GM19324 (cell line): ENCODE data around the gene BLTP2.
"Not testable (repeated sequence)": the region's sequence is repeated elsewhere in the genome, so short reads cannot be mapped to it uniquely, and the experiment has no call there.

ENCODE experiments used
- ATAC-seq: cut with Tn5 transposase; IDR thresholded peaks from one replicate; pipeline ENCODE4 v1.9.1; 2021; ENCODE audit warnings: mild to moderate bottlenecking, moderate library complexity; ENCODE audit not compliant: unreplicated experiment, low FRiP score

The BLTP2 gene

DNA sequence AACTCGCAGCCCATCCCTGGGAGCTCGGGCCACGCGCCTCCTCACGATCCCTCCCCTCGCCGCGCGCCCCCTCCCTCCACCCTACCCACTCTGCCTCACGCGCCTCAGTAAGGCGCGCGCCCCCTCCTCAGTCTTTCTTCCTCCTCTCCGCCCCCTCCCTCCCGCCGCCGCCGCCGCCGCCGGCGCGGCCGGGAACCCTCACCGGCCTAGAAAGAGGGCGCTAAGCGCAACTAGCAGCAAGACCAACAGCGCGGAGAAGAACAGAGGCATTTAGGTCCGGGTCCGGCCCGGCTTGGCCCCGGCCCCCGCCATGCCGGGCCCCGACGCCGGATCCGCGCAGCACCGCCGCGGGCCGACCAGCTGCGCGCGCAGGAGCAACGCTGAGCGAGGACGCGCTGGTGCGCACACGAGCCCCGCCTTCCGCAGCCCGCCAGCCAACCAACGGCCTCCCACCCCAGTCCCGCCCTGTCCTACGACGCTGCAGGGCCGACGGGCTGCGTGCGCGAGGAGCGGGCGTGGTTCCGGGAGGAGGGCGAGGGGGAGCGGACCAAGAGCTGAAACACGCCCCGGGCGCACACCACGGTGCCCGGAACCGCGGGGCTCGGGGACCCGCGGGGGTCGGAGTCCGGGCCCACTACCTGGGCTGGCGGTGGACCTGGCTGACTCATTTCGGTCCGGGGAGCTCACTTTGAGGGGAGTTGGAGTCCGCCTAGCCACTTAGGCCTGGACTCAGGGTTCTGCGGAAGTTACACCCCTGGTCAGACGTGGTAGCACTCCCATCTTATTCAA lies at the start of gene BLTP2:
BLTP2 (minus strand) TSS at position 372 of the 789 bp plus-strand sequence; CDS start at position 270, 102 bp downstream.
- peak; percentile 92 for ATAC-seq

DNA sequence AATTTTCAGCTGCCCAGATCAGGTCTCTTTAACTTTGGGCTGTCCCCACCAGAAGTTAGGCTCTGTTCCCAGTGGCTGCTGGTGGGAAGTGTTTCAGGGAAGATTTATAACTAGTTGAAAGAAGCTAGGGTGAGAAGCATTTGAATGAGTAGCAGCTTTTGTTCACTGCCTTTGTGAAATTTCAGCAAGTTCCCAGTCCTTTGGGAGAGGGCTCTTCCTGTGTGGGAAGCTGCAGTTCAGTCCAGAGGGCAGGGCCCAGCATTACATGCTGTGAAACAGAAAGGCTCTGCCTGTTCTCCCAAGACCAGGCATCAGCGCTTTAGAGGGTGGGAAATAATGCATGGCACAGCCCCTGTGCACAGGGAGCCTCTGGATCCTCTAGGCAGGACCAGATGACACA lies 48.9 kb upstream of the BLTP2 start:
- no peak for ATAC-seq

DNA sequence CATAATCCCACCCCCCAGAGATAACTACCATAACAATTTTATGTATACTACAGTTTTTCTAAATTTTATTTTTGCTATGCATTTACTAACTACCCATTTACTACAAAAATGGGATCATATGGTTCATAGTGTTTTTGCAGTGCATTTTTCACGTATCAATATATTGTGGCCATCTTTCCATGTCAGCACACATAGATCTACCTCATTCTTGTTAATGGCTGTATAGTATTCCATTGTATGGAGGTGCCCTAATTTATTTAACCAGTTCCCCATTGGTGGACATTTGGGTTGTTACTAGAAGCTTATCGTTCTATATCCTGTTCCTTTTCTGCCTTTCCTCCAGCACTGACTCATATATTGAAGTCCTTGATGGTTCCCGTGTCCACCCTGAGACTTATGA lies 44.1 kb upstream of the BLTP2 start:
- no peak for ATAC-seq

DNA sequence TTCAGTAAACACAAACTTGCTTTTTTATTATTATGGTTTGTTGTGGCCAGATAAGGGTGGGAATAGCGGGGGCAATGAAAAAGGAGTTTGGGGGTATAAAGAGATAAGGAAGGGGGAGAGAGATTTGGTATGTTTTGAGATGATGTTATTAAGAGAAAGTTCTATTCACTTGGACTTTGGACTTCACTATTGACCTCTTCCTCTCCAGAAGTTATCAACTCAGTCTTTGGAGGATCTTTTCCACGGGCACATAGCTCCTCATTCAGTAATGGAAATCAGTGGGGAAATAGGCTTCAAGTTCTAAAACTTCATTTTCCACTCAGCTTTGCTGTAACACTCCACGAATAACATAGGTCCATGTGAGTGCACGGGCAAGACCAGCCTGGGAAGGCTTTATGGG lies 43.5 kb upstream of the BLTP2 start:
- ATAC-seq: no peak

DNA sequence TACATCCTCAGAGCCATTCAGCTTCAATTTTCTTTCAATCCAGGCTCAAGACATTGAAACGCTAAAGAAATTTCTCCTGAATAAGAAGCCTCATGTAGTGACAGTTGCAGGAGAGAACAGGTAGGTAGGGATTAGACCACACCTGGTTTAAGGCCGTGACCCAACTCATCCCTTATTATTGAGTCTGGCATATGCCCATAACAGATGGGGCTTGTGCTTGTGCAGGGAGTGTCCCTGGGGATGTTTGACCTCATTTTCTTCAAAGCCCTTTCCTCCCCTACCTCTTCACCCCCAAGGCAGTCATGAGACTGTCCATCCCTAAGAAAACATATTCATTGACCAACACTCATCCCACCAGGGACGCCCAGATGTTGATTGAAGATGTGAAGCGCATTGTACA lies 41.3 kb upstream of the BLTP2 start:
- ATAC-seq: no peak

DNA sequence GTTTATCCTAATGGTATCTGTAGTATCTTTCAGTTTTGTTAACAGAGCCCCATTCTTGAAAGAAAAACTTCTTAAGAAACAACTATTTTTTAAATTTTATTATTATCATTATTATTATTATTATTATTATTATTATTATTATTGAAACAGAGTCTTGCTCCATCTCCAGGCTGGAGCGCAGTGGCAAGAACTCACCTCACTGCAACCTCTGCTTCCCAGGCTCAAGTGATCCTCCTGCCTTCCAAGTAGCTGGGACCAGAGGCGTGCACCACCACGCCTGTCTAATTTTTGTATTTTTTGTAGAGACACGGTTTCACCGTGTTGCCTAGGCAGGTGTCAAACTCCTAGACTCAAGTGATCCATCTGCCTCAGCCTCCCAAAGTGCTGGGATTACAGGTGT lies 40.4 kb upstream of the BLTP2 start:
- ATAC-seq: no peak

DNA sequence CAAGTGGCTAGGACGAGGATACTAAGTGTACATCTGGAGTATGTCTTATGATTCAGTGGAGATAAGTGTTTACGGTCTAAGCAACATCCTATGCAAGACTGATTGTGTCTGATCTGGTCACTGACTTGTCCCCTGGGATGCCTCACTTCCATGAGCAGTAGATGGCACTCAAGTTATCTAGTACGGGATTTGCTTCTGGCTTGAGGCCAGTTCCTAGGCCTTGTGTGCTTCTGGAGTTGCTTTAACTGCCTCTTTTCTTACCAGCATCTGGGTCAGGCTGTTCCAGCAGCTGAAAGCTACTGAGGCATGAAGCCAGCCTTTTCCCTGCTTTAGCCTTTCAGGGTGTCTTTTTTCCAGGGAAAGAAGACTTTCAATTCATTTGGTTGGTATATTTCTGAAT lies 40.0 kb upstream of the BLTP2 start:
- no peak for ATAC-seq

DNA sequence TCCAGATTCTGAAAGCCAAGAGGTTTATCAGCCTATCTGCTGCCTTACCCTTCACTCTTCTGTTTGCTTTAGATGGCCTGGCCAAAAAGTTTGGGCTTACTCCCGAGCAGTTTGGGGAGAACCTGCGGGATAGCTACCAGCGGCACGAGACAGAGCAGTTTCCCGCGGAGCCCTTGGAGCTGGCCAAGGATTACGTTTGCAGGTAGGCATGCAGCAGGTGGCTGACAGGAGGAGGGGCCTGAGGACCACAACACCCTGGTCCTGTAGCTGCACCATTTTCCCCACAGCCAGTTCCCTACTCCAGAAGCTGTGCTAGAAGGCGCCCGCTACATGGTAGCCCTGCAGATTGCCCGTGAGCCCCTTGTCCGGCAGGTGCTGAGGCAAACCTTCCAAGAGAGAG lies 37.7 kb upstream of the BLTP2 start:
- ATAC-seq: no peak

DNA sequence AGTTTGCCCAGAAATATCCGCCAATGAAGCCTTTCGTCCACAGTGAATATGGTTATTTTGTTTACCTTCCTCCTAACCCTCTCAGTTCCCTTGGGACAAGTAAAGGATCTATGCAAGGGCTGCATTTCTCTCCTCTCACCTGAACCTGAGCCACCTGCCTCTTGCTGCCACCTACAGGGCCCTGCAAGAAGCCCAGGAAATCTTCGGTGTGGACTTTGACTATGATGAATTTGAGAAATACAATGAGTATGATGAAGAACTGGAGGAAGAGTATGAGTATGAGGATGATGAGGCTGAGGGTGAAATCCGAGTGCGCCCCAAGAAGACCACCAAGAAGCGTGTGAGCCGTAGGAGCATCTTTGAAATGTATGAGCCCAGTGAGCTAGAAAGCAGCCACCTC lies 31.0 kb upstream of the BLTP2 start:
- ATAC-seq: no peak

DNA sequence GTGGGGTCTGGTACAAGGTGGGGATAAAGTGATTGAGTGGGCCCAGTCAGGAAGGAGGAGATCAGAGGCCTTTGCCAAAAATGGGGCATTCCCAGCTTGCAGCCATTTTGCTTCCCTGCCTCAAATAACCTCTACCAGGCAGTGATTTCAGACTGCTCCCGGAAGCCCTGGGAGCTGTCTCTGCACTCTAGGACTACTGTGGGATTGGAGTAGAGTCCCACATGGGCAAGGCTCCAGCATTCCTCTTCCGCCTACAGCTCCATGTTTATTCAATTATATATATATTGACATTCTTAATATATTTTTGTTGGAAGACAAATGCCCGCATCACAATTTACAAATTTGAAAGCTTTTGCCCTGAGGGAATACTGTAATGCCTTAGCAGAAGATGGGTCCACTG lies 30.5 kb upstream of the BLTP2 start:
- no peak for ATAC-seq

DNA sequence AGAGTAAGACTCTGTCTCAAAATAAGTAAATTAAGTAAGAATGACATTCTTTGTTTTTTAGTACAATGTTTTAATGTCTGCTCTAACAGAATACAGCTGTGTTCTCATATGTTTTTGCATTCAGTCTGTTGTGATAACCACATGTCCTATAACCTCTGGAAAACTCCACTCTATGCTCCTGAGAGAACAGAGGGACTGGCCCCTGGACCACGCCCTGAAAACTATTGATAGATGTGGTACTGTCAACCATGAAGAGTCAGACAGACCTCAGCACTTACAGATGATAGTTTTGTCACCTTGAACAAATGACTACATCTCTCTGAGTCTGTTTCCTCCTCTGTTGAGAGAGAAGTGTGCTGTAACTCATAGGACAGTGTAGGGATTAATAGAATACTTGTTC lies 25.0 kb upstream of the BLTP2 start:
- ATAC-seq: no peak

DNA sequence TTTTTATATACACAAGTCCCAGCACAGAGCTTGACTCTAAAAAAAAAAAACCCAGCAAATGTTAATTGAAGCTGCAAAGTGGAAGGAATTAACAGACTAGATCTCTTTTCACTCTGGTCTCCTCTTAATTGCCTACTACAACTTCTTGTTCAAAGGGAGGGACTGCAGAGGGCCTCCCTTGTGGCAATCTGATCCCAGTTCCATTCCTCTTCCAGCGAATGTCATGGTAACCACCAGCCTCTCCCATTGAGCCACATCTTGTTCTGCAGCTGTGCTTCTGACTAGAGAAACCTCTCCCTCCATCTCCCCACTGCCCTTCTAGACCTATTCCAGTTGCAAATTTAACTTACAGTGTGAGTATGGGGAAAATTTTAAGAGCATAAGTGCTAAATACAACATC lies 22.9 kb upstream of the BLTP2 start:
- ATAC-seq: no peak

DNA sequence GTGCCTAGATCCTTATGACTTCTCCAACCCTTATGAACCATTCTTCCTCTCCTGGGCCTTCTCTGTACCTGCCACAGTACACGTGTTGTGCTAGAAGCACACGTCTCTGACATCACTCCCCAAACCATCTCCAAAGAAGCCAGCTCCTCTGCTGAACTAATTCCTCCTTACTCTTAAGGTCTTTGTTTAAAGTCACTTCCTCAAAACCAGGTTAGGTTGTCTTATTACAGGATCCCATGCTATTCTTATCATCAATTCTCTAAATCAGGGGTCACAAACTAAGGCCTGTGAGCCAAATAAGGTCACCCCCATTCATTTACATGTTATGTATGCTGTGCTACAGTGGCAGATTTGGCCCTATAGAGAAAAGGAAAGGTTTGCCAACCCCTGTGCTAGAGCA lies 21.0 kb upstream of the BLTP2 start:
- no peak for ATAC-seq

DNA sequence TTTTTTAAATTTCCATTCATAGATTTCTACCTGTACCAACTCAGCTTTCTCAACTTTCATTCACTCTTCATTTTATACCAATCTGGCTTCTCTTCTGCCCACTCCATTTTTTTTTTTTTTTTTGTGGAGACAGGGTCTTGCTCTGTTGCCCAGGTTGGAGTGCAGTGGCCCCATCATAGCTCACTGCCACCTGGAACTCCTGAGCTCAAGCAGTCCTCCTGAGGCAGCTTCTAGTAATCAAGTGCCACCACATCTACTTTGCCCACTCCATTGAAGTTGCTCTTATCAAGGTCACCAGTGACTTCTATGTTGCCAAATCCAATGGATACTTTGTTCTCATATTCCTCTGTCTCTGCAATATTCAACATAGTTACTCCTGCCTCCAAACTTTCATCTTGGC lies 18.8 kb upstream of the BLTP2 start:
- no peak for ATAC-seq

DNA sequence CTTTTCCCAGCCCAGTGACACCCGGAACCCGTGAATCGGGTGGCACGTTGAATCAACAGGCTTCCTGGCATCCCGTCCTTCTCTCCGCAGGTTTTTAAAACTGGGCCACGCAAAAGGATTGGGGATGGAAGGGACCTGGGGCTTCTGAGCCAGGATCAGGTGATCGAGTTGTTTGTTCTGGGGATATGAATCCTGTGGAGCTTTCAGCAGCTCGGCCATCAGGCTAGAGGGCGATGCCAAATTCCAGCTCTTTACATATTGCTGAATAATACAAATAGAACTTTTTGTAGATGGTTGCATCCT lies 17.5 kb upstream of the BLTP2 start:
- ATAC-seq: no peak

DNA sequence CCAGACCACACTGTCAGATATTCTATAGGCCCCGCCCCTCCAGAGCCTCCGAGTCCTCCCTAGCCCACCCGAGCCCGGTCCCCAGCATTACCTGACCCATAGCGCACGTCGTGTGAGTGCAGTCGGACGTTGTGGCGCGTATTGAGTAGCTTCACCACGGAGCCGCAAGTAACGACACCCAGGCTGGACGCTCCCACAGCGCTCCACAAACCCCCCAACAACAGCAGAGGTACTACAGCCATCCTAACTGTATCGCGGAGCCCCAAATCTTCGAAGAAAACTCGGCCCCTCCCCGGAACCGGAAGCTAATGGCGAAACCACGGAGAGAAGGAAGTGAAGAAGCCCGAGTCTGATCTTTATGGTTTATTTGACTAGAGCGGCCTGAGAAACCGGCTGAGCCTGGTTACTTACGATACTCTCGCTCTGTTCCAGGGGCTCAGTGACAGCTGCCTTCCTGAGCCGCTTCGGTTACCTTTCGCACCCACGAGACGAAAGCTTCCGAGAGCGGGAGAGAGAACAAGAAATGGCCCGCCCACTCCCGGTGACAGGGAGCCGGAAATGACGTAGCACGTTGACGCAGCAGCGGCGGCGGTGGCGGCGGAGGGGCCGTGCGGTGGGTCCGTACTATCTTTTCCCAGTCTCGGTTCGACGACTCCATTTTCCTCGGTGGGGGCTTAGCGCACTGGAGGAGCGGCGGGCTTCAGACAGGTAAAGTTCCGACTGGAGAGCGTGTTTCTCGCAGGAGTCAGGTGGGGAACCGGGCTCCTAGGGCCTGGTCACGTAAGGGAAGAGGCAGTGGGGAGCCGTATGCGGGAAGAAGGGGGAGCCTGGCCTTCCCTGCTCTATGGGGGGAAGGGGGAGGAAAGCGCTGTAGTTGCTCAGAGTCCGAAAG lies 16.9 kb upstream of the BLTP2 start, which contains the start of the genes SDF2 and SUPT6H:
SDF2 (minus strand) TSS at position 272 of the 892 bp plus-strand sequence; CDS start at position 242, 30 bp downstream.
SUPT6H (plus strand) TSS at position 571 of the 892 bp plus-strand sequence. CDS start 11,197 bp downstream, outside the sequence.
- ATAC-seq: peak; percentile 91

DNA sequence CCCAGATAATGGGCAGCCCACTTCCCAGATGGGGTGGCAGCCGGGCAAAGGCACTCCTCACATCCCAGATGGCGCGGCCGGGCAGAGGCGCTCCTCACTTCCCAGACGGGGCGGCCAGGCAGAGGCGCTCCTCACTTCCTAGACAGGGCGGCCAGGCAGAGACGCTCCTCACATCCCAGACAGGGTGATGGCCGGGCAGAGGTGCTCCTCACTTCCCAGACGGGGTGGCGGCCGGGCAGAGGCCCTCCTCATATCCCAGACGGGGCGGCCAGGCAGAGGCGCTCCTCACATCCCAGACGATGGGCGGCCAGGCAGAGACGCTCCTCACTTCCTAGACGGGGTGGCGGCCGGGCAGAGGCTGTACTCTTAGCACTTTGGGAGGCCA lies 14.5 kb upstream of the BLTP2 start:
- ATAC-seq: not testable (repeated sequence)

DNA sequence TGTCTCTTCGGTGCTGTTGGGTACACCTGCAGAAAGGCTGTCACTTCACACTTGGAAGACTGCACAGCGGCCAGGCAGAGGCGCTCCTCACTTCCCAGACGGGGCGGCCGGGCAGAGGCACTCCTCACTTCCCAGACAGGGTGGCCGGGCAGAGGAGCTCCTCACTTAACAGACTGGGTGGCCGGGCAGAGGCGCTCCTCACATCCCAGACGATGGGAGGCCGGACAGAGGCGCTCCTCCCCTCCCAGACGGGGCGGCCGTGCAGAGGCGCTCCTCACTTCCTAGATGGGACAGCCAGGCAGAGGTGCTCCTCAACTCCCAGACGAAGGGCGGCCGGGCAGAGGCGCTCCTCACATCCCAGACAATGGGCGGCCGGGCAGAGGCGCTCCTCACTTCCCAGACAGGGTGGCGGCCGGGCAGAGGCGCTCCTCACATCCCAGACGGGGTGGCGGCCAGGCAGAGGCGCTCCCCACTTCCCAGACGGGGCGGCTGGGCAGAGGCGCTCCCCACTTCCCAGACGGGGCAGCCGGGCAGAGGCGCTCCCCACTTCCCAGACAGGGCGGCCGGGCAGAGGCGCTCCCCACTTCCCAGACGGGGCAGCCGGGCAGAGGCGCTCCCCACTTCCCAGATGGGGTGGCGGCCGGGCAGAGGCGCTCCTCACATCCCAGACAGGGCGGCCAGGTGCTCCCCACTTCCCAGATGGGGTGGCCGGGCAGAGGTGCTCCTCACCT lies 14.0 kb upstream of the BLTP2 start:
- not testable (repeated sequence) for ATAC-seq

DNA sequence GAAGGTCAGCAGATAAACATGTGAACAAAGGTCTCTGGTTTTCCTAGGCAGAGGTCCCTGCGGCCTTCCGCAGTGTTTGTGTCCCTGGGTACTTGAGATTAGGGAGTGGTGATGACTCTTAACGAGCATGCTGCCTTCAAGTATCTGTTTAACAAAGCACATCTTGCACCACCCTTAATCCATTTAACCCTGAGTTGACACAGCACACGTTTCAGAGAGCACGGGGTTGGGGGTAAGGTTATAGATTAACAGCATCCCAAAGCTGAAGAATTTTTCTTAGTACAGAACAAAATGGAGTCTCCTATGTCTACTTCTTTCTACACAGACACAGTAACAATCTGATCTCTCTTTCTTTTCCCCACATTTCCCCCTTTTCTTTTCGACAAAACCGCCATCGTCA lies 13.4 kb upstream of the BLTP2 start:
- ATAC-seq: not testable (repeated sequence)

DNA sequence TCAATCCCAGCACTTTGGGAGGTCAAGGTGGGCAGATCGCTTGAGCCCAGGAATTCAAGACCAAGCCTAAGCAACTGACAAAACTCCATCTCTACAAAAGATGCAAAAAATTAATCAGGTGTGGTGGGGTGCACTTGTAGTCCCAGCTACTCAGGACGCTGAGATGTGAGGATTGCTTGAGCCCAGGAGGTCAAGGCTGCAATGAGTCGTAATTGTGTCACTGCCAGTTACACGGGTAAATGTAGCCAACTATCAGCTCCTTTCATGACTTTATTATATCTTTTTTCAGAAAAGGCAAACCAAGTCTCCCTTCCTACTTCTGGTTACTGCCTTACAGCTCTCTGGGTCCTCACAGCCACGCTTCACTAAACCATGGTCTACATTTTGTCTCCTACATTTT lies 12.8 kb upstream of the BLTP2 start:
- no peak for ATAC-seq

DNA sequence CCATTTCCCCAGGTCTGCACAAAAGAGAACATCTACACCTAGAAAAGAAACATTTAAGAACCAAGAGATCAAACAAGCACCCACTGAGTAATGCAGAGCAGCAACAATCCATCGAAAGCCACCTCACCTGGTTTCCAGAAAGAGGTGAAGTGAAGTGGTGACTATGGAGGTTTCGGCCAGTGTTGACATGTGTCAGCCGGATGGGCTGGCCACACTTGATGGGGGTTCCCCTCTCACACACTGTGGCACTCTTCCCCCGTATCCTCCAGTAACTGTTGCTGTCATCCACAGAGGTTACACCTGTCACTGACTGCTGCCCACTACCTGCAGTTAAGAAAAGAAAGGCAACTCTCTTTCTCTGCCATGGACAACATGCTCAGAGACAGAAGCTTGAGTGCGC lies 10.2 kb upstream of the BLTP2 start:
- no peak for ATAC-seq
